IgD-negative memory B cell (primary cell): ENCODE data around the gene FBLN2. TPM values are rescaled to one million over a fixed set of nuclear protein-coding genes. Genes with fewer than 3 reads are reported as not detected.

ENCODE experiments used
- H3K27ac Mint-ChIP-seq, 3 donors: one replicate each; pipeline ENCODE4 v1.8.0; 2020 to 2022; ENCODE audit warnings: mild to moderate bottlenecking in 3 of 3, mixed read lengths in 3 of 3, moderate library complexity in 1 of 3
- H3K27me3 Mint-ChIP-seq: one replicate; pipeline ENCODE4 v1.8.0; 2021; ENCODE audit warnings: mixed read lengths
- H3K36me3 Mint-ChIP-seq: one replicate; pipeline ENCODE4 v1.8.0; 2020; ENCODE audit warnings: mild to moderate bottlenecking, mixed read lengths
- H3K4me1 Mint-ChIP-seq, 3 donors: one replicate each; pipeline ENCODE4 v1.8.0; 2020 to 2022; ENCODE audit warnings: mixed read lengths in 3 of 3, mild to moderate bottlenecking in 1 of 3
- H3K4me3 Mint-ChIP-seq, 4 donors: one replicate each; pipeline ENCODE4 v1.8.0; 2020 to 2022; ENCODE audit warnings: mild to moderate bottlenecking in 4 of 4, mixed read lengths in 4 of 4, moderate library complexity in 3 of 4
- H3K9me3 Mint-ChIP-seq, 3 donors: one replicate each; pipeline ENCODE4 v1.8.0; 2020 to 2021; ENCODE audit warnings: mixed read lengths in 3 of 3, mild to moderate bottlenecking in 1 of 3
- polyA plus RNA-seq: library from polyadenylated mRNA; unstranded; fragments of 300-500 nt; fragmentation: Illumina TruSeq; gene quantifications from one replicate; pipeline ENCODE4 v1.2.3, GENCODE V29; 2021

Gene FBLN2
- polyA plus RNA-seq, 1 donor from 2014 or later = 4.4 TPM

- Mint-ChIP-seq H3K4me1 (no peaks in the 10 kb centered on the region), H3K27ac (no peak overlapping the region), H3K27me3 (no peaks in the 10 kb centered on the region)
Observed at GRCh38 chr3:13508496-13508895, 40.4 kb upstream of the FBLN2 start.

DNA sequence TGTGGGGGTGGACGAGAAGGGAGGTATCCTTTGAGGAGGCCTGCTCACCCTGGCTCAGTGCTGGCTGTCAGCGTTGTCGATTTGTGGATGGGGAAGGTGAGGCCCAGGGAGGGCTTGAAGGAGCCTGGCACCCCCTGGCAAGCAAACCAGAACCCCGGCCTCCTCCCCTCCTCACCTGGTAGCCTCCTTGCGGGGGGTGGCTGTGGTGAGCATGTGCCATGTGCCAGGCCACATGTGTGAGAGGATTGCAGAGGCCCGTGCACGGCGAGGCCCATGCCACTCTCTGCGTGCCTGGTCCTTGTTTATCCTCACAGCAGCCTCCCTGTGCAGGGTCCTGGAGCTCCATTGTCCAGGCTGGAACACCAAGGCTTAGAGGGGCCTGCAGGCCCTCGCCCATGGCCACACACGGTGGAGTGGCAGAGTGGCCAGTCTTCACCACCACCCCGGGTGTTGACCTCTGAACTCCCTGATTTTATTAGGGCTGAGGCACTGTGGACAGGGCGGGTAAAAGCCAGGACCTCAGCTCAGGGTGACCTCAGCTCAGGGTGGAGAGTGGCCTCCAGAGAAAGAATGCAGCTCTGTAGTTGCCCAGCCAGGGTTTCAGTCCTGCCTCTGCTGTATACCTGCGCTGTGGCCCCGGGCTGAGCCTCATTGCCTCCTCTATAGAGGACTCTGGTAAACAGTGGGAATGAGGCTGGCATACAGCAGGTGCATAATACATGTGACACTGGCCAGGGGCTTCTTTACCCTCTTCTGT is 39.7 kb upstream of the FBLN2 start:
- H3K27me3 Mint-ChIP-seq = no peaks in the 10 kb centered on the region
- H3K36me3 Mint-ChIP-seq = no peaks in the 10 kb centered on the region
- H3K4me3 Mint-ChIP-seq = no peak overlapping the region
- no peak overlapping the region for H3K27ac Mint-ChIP-seq
- no peaks in the 10 kb centered on the region for H3K9me3 Mint-ChIP-seq
- H3K4me1 Mint-ChIP-seq = no peaks in the 10 kb centered on the region

More at GRCh38 chr3:13508496-13508895, 40.4 kb upstream of the FBLN2 start:
- no peak overlapping the region for H3K4me3 Mint-ChIP-seq
- H3K36me3 Mint-ChIP-seq = no peaks in the 10 kb centered on the region
- H3K9me3 Mint-ChIP-seq = no peaks in the 10 kb centered on the region

DNA sequence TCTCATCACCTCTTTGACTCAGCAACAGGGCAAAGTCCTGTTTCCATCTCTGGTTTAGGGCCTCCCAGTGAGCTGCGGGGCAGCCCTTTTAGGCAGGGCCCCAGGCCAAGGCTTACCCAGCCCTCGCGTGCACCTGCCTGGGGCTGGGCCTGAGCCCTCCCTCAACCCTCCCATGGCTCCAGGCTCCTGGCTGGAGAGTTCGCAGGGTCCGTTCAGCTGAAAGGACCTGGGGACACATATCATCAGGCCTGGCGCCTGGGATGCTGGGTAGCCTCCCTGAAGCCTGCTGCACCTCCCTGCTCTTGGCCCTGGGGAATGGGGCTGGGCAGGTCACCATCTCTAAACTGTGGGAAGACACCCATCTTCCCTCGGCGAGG is 39.1 kb upstream of the FBLN2 start:
- H3K27ac Mint-ChIP-seq = no peak overlapping the region
- H3K36me3 Mint-ChIP-seq = no peaks in the 10 kb centered on the region
- no peaks in the 10 kb centered on the region for H3K9me3 Mint-ChIP-seq
- no peaks in the 10 kb centered on the region for H3K4me1 Mint-ChIP-seq
- H3K4me3 Mint-ChIP-seq = no peak overlapping the region
- H3K27me3 Mint-ChIP-seq = no peaks in the 10 kb centered on the region

DNA sequence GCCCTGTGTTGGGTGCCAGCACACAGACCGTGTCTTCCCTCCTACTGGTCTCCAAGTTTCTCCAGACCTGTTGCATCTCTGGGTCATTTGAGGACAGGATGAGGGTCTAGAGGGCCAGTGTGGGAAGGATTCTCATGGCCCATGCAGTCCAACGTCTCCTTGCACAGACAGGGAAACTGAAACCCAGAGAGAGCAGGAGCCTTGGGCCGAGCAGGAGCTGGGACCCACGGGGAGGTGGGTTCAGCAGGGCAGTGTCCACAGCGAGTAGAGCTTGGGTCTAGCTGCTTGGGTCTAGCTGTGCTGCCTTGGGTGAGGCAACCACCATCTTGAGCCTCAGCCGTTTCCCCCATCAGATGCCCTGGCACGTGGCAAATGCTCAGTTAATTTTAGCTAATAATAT is 36.5 kb upstream of the FBLN2 start:
- Mint-ChIP-seq H3K36me3 (no peaks in the 10 kb centered on the region), H3K9me3 (no peaks in the 10 kb centered on the region), H3K27ac (no peak overlapping the region), H3K27me3 (no peaks in the 10 kb centered on the region), H3K4me3 (no peak overlapping the region), H3K4me1 (no peaks in the 10 kb centered on the region)

- no peaks in the 10 kb centered on the region for H3K9me3 Mint-ChIP-seq
- no peaks in the 10 kb centered on the region for H3K4me1 Mint-ChIP-seq
- no peaks in the 10 kb centered on the region for H3K36me3 Mint-ChIP-seq
- no peak overlapping the region for H3K4me3 Mint-ChIP-seq
- no peak overlapping the region for H3K27ac Mint-ChIP-seq
- no peaks in the 10 kb centered on the region for H3K27me3 Mint-ChIP-seq
Observed at GRCh38 chr3:13513051-13513912, 35.6 kb upstream of the FBLN2 start.

DNA sequence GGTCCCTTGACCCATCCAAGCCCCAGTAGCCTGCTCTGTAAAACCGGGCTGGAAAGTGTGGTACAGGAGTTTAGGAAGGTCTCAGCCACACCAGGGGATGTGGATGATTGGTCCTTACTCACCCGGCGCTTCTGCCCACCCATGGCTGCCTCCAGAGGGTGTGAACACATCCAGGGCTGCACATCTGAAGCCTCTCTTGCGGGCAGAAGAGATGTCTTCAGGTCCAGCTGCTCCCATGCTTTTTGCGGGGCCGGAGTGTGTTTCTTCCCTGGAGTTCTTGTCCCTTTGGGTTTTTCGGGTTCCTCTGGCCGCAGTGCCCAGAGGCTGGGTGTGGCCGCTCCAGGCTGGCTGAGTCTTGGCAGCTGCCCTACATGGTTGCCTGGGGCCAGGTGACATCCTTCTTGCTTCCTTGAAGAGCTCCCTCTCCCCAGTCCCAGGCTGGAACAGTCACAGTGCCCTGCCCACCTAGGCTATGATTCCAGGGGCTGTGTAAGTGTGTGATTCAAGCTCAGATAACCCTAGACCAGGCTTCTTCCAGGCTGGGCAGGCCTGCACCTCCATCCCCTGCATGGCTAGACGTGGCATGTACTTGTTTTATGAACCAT is 34.9 kb upstream of the FBLN2 start:
- H3K9me3 Mint-ChIP-seq = no peaks in the 10 kb centered on the region
- H3K4me3 Mint-ChIP-seq = no peak overlapping the region
- no peaks in the 10 kb centered on the region for H3K4me1 Mint-ChIP-seq
- no peaks in the 10 kb centered on the region for H3K36me3 Mint-ChIP-seq
- H3K27me3 Mint-ChIP-seq = no peaks in the 10 kb centered on the region
- no peak overlapping the region for H3K27ac Mint-ChIP-seq

DNA sequence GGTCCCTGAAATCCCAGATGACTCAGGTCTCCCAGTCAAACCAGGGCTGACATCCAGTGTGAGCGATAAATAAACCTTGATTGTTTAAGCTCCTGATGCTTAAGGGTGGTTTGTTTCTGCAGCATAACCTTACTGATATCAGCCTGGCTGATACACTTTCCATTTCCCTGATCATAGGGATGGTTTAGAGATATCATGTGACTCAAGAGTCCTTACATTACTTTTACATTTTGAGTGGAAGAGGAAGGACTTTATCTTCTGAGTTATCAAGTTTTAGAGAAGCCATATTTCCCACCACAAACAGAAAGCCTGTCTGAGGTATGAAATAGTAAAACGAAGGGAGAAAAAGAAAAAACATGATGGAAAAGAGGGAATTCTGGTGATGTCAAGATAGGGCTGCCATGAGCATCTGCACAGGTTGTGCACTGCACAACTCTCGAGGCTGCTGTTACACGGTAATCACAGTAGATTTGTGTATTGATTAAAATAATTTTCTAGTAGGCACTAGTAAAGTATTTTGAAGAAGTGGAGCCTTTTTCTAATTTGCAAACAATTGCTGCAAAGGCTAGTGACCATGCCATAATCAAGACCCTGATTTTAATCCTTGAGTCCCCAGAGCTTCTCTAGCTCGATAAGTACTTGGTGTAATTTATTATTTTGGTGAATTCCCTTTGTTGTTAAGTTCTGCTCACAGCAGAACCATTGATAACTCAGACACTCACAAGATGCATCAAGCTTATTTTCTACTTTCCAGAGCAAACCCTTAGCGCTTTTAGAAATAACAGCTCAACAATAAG is 34.1 kb upstream of the FBLN2 start:
- no peak overlapping the region for H3K4me3 Mint-ChIP-seq
- no peaks in the 10 kb centered on the region for H3K9me3 Mint-ChIP-seq
- H3K27me3 Mint-ChIP-seq = peaks cover 2% of the 10 kb centered on the region
- H3K27ac Mint-ChIP-seq = no peak overlapping the region
- no peaks in the 10 kb centered on the region for H3K4me1 Mint-ChIP-seq
- H3K36me3 Mint-ChIP-seq = no peaks in the 10 kb centered on the region

- H3K4me1 Mint-ChIP-seq = no peaks in the 10 kb centered on the region
- H3K4me3 Mint-ChIP-seq = no peak overlapping the region
- no peaks in the 10 kb centered on the region for H3K9me3 Mint-ChIP-seq
Observed at GRCh38 chr3:13515786-13516759, 32.9 kb upstream of the FBLN2 start.

DNA sequence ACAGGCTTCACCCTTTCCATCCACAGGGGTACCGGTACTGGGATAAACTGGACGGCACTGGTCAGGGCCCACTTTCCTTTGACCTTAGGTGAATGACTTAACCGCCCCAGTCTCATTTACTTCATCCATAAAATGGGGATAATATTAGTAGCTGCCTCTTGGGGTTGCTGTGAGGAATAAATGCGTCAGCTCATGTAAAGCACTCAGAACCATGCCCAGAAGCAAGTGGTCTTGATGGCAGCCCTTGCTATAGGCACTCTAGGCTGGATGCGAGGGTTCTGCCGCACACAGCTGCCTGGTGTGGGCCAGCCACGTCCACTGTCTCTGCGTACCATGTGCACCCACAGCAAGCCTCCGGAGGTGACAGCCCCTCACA is 32.2 kb upstream of the FBLN2 start:
- Mint-ChIP-seq H3K27ac (no peak overlapping the region), H3K36me3 (peaks cover 1% of the 10 kb centered on the region), H3K9me3 (peaks cover 0 to 6% (median 1%) of the 10 kb centered on the region in 3 donors), H3K4me3 (no peak overlapping the region), H3K27me3 (peaks cover 3% of the 10 kb centered on the region), H3K4me1 (no peaks in the 10 kb centered on the region)

More at GRCh38 chr3:13515786-13516759, 32.9 kb upstream of the FBLN2 start:
- Mint-ChIP-seq H3K27ac (no peak overlapping the region), H3K27me3 (peaks cover 2% of the 10 kb centered on the region), H3K36me3 (no peaks in the 10 kb centered on the region)

DNA sequence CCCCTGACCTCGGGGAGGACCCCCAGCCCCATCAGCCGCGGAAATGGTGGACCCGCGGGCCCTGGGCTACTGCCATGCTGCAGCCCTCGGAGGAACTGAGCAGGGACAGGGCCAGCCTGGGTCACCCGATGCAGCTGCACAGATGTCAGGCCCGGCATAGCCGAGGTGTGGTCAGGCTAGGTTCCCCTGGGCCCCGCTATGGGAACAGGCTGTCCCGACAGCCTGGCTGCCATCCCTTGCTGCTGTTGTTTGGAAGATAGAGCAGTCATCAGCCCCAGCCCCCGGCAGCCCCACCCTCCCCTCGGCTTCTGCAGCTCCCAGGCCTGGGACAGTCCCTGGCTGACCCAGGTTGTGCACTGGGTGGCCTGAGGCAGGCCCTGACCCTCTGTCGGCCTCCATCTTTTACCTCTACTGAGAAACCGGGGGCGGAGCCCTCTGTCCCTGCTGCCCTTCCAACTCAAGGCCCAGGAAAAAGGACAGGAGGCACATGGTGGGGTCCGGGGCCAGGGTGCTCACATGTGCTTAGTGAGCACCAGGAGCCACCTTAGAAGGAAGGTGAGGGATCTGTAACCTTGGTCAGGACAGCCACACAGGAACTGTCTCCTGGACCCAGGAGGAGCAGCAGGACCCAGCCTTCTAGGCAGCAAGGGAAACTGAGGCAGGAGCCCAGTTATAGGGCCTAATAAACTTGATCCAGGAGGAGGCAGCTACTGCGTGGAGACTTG is 31.5 kb upstream of the FBLN2 start:
- Mint-ChIP-seq H3K27me3 (peaks cover 5% of the 10 kb centered on the region), H3K36me3 (peaks cover 1% of the 10 kb centered on the region), H3K4me3 (no peak overlapping the region), H3K27ac (no peak overlapping the region), H3K4me1 (no peaks in the 10 kb centered on the region), H3K9me3 (peaks cover 0 to 7% (median 3%) of the 10 kb centered on the region in 3 donors)

DNA sequence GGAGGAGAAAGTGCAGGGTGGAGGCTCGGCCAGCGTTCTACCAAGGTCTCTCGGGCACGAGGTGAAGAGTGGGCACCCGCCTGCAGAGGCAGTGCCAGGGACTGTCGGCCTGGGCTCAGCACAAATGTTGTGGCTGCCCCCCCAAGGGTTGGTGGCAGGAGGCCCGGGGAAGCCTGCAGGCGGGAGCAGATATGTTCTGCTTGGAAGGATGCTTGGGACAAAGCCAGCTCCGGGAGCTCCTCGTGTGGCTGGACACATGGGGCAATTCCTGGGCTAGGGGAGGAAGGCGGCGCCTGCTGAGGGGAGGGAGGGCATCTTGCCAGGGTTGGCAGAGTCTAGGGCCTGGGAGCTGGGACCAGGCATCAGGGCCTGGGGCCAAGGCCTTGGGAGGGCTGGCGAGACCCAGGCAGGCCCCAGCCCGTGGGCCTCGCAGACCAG is 30.4 kb upstream of the FBLN2 start:
- no peak overlapping the region for H3K4me3 Mint-ChIP-seq

GRCh38 chr3:13519006-13519791 is 29.7 kb upstream of the FBLN2 start:
- Mint-ChIP-seq H3K4me3 (no peak overlapping the region), H3K9me3 (peaks cover 0 to 7% (median 3%) of the 10 kb centered on the region in 3 donors), H3K36me3 (peaks cover 1% of the 10 kb centered on the region), H3K27me3 (peaks cover 5% of the 10 kb centered on the region), H3K27ac (no peak overlapping the region), H3K4me1 (no peaks in the 10 kb centered on the region)

More for the DNA sequence above, 30.4 kb upstream of the FBLN2 start:
- peaks cover 1% of the 10 kb centered on the region for H3K36me3 Mint-ChIP-seq
- H3K27ac Mint-ChIP-seq = no peak overlapping the region
- H3K4me1 Mint-ChIP-seq = no peaks in the 10 kb centered on the region
- H3K27me3 Mint-ChIP-seq = peaks cover 5% of the 10 kb centered on the region
- H3K9me3 Mint-ChIP-seq = peaks cover 0 to 7% (median 3%) of the 10 kb centered on the region in 3 donors
